Astrocyte of the spinal cord (primary cell): ENCODE measurements around the gene ZNF585A.
"Not testable (repeated sequence)": the region's sequence is repeated elsewhere in the genome, so short reads cannot be mapped to it uniquely, and the experiment has no call there.

Experiments used
- DNase-seq: peaks from one replicate; pipeline ENCODE4 v3.0.0; 2011; ENCODE audit warnings: low read depth, low spot score
- H3K4me3 ChIP-seq: 2 replicates; pipeline ENCODE4 v1.5.1; 2011; ENCODE audit warnings: low read depth, mild to moderate bottlenecking, low read length, moderate library complexity
- in situ Hi-C: cut with HindIII; loops from 2 replicates; pipeline ENCODE4 v1.10.0; 2017; ENCODE audit warnings: low sequenced_read_pairs
- TF ChIP-seq, protein P1 (sequence below): IDR thresholded peaks from 2 replicates; pipeline ENCODE4 v1.5.1; 2012; ENCODE audit warnings: low read depth, mild to moderate bottlenecking, low read length, inconsistent platforms

The ZNF585A gene

DNA sequence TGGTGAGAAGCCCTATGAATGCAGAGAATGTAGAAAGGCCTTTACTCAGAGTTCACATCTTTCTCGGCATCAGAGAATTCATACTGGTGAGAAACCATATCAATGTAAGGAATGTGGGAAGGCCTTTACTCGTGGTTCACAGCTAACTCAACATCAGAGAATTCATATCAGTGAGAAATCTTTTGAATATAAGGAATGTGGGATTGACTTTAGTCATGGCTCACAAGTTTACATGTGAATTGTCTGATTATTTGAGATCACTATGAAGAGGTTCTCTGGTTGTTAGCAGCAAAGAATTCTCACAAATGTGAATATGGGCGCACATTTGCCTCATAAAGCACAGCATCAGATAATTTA lies 43.7 kb downstream of the ZNF585A start:
- in situ Hi-C loops, result no loop called here
- H3K4me3 ChIP-seq, result no peak overlapping the region
- TF ChIP-seq, protein P1, sequence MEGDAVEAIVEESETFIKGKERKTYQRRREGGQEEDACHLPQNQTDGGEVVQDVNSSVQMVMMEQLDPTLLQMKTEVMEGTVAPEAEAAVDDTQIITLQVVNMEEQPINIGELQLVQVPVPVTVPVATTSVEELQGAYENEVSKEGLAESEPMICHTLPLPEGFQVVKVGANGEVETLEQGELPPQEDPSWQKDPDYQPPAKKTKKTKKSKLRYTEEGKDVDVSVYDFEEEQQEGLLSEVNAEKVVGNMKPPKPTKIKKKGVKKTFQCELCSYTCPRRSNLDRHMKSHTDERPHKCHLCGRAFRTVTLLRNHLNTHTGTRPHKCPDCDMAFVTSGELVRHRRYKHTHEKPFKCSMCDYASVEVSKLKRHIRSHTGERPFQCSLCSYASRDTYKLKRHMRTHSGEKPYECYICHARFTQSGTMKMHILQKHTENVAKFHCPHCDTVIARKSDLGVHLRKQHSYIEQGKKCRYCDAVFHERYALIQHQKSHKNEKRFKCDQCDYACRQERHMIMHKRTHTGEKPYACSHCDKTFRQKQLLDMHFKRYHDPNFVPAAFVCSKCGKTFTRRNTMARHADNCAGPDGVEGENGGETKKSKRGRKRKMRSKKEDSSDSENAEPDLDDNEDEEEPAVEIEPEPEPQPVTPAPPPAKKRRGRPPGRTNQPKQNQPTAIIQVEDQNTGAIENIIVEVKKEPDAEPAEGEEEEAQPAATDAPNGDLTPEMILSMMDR, result no peak
- no peak for DNase-seq

DNA sequence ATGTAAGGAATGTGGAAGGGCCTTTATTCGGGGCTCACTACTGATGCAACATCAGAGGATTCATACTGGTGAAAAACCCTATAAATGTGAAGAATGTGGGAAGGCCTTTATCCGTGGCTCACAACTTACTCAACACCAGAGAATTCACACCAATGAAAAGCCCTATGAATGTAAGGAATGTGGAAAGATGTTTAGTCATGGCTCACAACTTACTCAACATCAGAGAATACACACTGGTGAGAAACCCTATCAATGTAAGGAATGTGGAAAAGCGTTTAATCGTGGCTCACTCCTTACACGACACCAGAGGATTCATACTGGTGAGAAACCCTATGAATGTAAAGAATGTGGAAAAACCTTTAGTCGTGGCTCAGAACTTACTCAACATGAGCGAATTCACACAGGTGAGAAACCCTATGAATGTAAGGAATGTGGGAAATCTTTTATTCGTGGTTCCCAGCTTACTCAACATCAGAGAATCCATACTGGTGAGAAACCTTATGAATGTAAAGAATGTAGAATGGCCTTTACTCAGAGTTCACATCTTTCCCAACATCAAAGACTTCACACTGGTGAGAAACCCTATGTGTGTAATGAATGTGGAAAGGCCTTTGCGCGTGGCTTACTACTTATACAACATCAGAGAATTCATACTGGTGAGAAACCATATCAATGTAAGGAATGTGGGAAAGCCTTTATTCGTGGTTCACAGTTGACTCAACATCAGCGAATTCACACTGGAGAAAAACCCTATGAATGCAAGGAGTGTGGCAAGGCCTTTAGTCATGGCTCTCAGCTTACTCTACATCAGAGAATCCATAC lies 44.3 kb downstream of the ZNF585A start:
- no peak overlapping the region for H3K4me3 ChIP-seq
- TF ChIP-seq, protein P1, result no peak
- in situ Hi-C loops, result no loop called here
- no peak for DNase-seq

DNA sequence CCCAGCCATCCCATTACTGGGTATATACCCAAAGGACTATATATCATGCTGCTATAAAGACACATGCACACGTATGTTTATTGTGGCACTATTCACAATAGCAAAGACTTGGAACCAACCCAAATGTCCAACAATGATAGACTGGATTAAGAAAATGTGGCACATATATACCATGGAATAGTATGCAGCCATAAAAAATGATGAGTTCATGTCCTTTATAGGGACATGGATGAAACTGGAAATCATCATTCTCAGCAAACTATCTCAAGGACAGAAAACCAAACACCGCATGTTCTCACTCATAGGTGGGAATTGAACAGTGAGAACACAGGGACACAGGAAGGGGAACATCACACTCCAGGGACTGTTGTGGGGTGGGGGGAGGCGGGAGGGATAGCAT lies 50.4 kb downstream of the ZNF585A start:
- in situ Hi-C loops, DNase-seq, H3K4me3 ChIP-seq: not testable (repeated sequence)

GRCh38 chr19:37114001-37114400 lies 58.5 kb downstream of the ZNF585A start:
- TF ChIP-seq, protein P1, result no peak

GRCh38 chr19:37111753-37112152 lies 60.7 kb downstream of the ZNF585A start:
- not testable (repeated sequence) for DNase-seq, H3K4me3 ChIP-seq

More at GRCh38 chr19:37114001-37114400, 58.5 kb downstream of the ZNF585A start:
- no peak for DNase-seq
- no peak overlapping the region for H3K4me3 ChIP-seq
- in situ Hi-C loops, result no loop called here

DNA sequence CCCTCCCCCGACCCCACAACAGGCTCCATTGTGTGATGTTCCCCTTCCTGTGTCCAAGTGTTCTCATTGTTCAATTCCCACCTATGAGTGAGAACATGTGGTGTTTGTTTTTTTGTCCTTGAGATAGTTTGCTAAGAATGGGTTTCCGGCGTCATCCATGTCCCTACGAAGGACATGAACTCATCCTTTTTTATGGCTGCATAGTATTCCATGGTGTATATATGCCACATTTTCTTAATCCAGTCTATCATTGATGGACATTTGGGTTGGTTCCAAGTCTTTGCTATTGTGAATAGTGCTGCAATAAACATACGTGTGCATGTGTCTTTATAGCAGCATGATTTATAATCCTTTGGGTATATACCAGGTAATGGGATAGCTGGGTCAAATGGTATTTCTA lies 68.4 kb downstream of the ZNF585A start:
- H3K4me3 ChIP-seq, in situ Hi-C loops, DNase-seq: not testable (repeated sequence)

More at GRCh38 chr19:37111753-37112152, 60.7 kb downstream of the ZNF585A start:
- in situ Hi-C loops, result not testable (repeated sequence)

DNA sequence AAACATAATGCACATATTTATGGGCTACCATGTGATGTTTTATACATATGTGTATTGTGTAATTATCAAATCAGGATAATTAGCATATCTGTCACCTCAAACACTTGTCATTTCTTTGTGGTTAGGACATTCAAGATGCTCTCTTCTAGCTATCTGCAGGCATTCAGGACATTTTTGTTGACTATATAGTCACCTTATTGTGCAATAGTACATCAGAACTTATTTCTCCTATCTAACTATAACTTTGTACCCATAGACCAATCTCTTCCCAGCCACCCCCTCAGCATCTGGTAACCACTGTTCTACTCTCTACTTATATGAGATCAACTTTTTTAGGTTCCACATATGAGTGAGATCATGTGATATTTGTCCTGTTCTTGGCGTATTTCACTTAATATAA lies 73.9 kb downstream of the ZNF585A start:
- no peak for DNase-seq
- TF ChIP-seq, protein P1, result no peak
- in situ Hi-C loops, result no loop called here
- no peak overlapping the region for H3K4me3 ChIP-seq

DNA sequence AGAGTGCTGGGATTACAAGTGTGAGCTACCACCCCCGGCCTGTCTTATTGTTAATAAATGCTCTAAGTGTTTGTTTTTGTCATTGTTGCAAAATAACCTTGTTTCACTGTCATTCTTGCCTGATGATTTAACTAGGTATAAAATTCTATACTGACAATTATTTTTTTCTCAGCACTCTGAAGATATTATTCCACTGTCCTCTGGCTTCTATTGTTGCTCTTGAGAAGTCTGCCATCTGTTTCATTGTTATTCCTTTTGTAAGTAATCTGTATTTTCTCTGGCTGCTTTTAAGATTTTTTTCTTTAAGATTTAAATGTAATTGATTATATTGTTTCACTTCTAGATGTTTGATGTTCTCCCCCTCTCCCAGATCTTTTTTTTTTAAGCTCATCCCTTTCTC lies 76.6 kb downstream of the ZNF585A start:
- TF ChIP-seq, protein P1, result no peak
- H3K4me3 ChIP-seq, result no peak overlapping the region
- no peak for DNase-seq
- in situ Hi-C loops, result no loop called here
